ENCODE measurements around the gene MED9. TPM values are rescaled to one million over a fixed set of nuclear protein-coding genes. Genes with fewer than 3 reads are reported as not detected.

The MED9 gene
- total and polyA plus RNA-seq, 2 donors (not counting 3 experiments of a cell fraction or from before 2014, with no cell fraction given) = 15.1 to 18.2 TPM

DNA sequence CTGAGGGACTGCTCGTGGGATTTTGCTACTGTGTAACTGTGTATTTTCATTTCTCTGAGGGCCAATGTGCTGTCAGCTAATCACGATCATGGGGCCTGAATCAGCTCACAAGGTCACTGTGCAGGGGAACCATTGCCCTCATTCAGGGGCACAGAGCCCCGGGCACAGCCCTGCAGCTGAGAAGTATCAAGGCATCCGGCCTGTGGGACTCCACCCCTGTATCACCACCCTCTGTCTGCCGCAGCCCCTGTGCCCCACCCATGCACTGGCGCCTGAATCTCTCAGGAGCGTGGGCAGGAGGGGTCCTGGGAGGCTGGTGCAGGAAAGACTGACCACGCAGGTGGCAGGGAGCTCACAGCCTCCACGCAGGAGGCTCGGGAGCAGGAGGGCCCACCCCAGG is 62.8 kb downstream of the MED9 start:
- POLR2A ChIA-PET = interaction anchor here (0.7 kb wide), 1 partner anchor 43 kb away, joined by 3 read pairs; the partner anchor contains the start of gene RASD1
- dilution Hi-C loops (cut with MboI; ENCODE audit: extremely low pct_ligation_motif_present, low sequenced_read_pairs) = no loop called here
- no TSS peak for BruUV-seq (replicated peaks)
- Histone ChIP-seq H4K20me1 (replicated peaks; ENCODE audit: control insufficient read depth, extremely low read depth, insufficient read depth, low read length) (no peaks in the 10 kb centered on the region), H3K4me3 (replicated peaks in 1 of 3; ENCODE audit: insufficient read depth in 1 of 3, low read depth in 1 of 3, low read length in 3 of 3) (no peak overlapping the region), H3K36me3 (ENCODE audit: control insufficient read depth in 2 of 2, extremely low read depth in 1 of 2, insufficient read depth in 2 of 2, low read length in 2 of 2) (no peaks in the 10 kb centered on the region), H3K9me3 (replicated peaks; ENCODE audit: control insufficient read depth, insufficient read depth, low read length) (no peaks in the 10 kb centered on the region), H3K4me1 (ENCODE audit: control insufficient read depth, extremely low read depth, insufficient read depth, low read length) (no peaks in the 10 kb centered on the region), H3K27me3 (ENCODE audit: control insufficient read depth in 2 of 2, insufficient read depth in 2 of 2, low read length in 2 of 2) (no peaks in the 10 kb centered on the region), H3K79me2 (ENCODE audit: control insufficient read depth, insufficient read depth, low read length) (no peaks in the 10 kb centered on the region), H3K9ac (replicated peaks; ENCODE audit: extremely low read depth, insufficient read depth, low read length) (no peak overlapping the region), H3K9me1 (replicated peaks; ENCODE audit: control insufficient read depth, extremely low read depth, insufficient read depth, low read length) (no peaks in the 10 kb centered on the region), H3K4me2 (ENCODE audit: insufficient read depth, low read length) (no peak overlapping the region), H2AFZ (ENCODE audit: low read depth, low read length) (no peak overlapping the region), H3K27ac (ENCODE audit: insufficient read depth, low read depth, low read length) (no peak overlapping the region)
- CTCF ChIA-PET = interaction anchor here (1.0 to 2.6 kb wide), 3 partner anchors 16 to 49 kb away, joined by 3 to 12 read pairs (median 3); no protein-coding TSS in a partner anchor
- FAIRE-seq (no peak), DNase-seq (ENCODE audit: low read depth, low spot score) (no peak)
- TF ChIP-seq, protein P1, sequence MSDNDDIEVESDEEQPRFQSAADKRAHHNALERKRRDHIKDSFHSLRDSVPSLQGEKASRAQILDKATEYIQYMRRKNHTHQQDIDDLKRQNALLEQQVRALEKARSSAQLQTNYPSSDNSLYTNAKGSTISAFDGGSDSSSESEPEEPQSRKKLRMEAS (IDR thresholded peaks at IDR 0.05; ENCODE audit: insufficient read depth, insufficient read length) = no peak
- TF ChIP-seq, protein P2, sequence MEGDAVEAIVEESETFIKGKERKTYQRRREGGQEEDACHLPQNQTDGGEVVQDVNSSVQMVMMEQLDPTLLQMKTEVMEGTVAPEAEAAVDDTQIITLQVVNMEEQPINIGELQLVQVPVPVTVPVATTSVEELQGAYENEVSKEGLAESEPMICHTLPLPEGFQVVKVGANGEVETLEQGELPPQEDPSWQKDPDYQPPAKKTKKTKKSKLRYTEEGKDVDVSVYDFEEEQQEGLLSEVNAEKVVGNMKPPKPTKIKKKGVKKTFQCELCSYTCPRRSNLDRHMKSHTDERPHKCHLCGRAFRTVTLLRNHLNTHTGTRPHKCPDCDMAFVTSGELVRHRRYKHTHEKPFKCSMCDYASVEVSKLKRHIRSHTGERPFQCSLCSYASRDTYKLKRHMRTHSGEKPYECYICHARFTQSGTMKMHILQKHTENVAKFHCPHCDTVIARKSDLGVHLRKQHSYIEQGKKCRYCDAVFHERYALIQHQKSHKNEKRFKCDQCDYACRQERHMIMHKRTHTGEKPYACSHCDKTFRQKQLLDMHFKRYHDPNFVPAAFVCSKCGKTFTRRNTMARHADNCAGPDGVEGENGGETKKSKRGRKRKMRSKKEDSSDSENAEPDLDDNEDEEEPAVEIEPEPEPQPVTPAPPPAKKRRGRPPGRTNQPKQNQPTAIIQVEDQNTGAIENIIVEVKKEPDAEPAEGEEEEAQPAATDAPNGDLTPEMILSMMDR (IDR thresholded peaks at IDR 0.05; ENCODE audit: extremely low read depth in 1 of 2, insufficient read depth in 1 of 2, low read depth in 1 of 2, low read length in 2 of 2) = no peak
- no peak for TF ChIP-seq POLR2AphosphoS5 (IDR thresholded peaks at IDR 0.05; ENCODE audit: insufficient read depth, low read depth, low read length)
- no peak for TF ChIP-seq MYC (IDR thresholded peaks at IDR 0.05; ENCODE audit: low read depth, low read length)
- no peak for TF ChIP-seq FOS (IDR thresholded peaks at IDR 0.05; ENCODE audit: borderline replicate concordance, insufficient read depth, low read length)
- TF ChIP-seq EZH2 (IDR thresholded peaks at IDR 0.05; ENCODE audit: borderline replicate concordance, low read depth, low read length, severe bottlenecking) = no peak
- no peak for TF ChIP-seq POLR2A (IDR thresholded peaks at IDR 0.05; ENCODE audit: low read depth, low read length)
- no peak for TF ChIP-seq JUN (IDR thresholded peaks at IDR 0.05; ENCODE audit: borderline replicate concordance, insufficient read depth, insufficient read length, low read depth)
- intact Hi-C loops (cut with micrococcal nuclease) = no loop called here

All from endothelial cell of umbilical vein (primary cell).